Measurements from ENCODE around the gene KRTAP4-8. TPM values are rescaled to one million over a fixed set of nuclear protein-coding genes. Genes with fewer than 3 reads are reported as not detected.
"Not testable (repeated sequence)": the region's sequence is repeated elsewhere in the genome, so short reads cannot be mapped to it uniquely, and the experiment has no call there.

KRTAP4-8 gene
- polyA plus RNA-seq, 1 of the 3 experiments (the other 2 are of a cell fraction): not detected

DNA sequence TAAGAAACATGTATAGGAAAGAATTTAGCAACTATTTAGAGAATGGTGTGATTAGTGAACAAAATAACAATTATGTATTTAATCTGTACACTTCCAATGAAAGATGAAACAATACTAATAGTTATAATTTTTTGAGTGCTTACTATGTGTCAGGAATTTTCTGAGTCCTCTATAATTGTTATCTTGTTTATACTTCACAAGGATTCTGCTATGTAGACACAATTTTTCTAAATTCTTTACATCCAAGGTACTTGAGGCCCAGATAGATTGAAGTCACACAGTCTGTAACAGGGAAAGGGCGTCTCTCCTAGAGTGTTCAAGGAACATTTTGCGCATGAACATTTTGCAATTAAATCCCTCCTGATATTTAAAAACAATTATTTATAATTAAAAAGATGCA lies 27.1 kb upstream of the KRTAP4-8 start:
- no peaks in the 10 kb centered on the region for H3K79me2 ChIP-seq (ENCODE audit: insufficient read depth)
- no peak for DNase-seq
- H4K20me1 ChIP-seq (ENCODE audit: insufficient read depth): no peaks in the 10 kb centered on the region
- TF ChIP-seq FOXJ3 (CRISPR knock-in tag; IDR thresholded peaks at IDR 0.05): no peak
- TF ChIP-seq USF1 (IDR thresholded peaks at IDR 0.05; ENCODE audit: borderline replicate concordance, low read depth): no peak
- TF ChIP-seq MEF2A (IDR thresholded peaks at IDR 0.05; ENCODE audit: borderline replicate concordance, low read depth): no peak
- TF ChIP-seq, protein P1, sequence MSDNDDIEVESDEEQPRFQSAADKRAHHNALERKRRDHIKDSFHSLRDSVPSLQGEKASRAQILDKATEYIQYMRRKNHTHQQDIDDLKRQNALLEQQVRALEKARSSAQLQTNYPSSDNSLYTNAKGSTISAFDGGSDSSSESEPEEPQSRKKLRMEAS (IDR thresholded peaks at IDR 0.05; ENCODE audit: low read depth): no peak
- no peak for TF ChIP-seq ZBTB33 (IDR thresholded peaks at IDR 0.05; ENCODE audit: borderline replicate concordance, low read depth)
- no peak for TF ChIP-seq TEAD4 (IDR thresholded peaks at IDR 0.05; ENCODE audit: borderline replicate concordance, insufficient read depth)
- TF ChIP-seq GABPA (IDR thresholded peaks at IDR 0.05; ENCODE audit: low read depth): no peak
- no peak for TF ChIP-seq RCOR1 (IDR thresholded peaks at IDR 0.05; ENCODE audit: low read length)
- no peak for TF ChIP-seq NRF1 (IDR thresholded peaks at IDR 0.05; ENCODE audit: low read depth, low read length)
- H3F3A ChIP-seq (replicated peaks; ENCODE audit: insufficient read depth): no peaks in the 10 kb centered on the region
- H3K4me3 ChIP-seq (ENCODE audit: low read depth in 2 of 2, low read length in 1 of 2): no peak overlapping the region
- CTCF ChIA-PET: no interaction called here
- no peak overlapping the region for H3K4me2 ChIP-seq
- H3K9me3 ChIP-seq: no peaks in the 10 kb centered on the region
- no peaks in the 10 kb centered on the region for H3K27me3 ChIP-seq (ENCODE audit: insufficient read depth)
- no peaks in the 10 kb centered on the region for H3K9me2 ChIP-seq
- 40% methylated on average over 2 of the region's 2 CpGs for WGBS (ENCODE audit: low lambda C conversion rate)
- H3K4me1 ChIP-seq (ENCODE audit: control insufficient read depth in 1 of 2, insufficient read depth in 2 of 2, low read depth in 1 of 2, low read length in 1 of 2): no peaks in the 10 kb centered on the region
- no peak overlapping the region for H2AFZ ChIP-seq (ENCODE audit: low read depth)
- no peak overlapping the region for H3K9ac ChIP-seq
- no peak overlapping the region for H3K27ac ChIP-seq (ENCODE audit: low read depth in 2 of 2, low read length in 1 of 2)
- POLR2A ChIA-PET: no interaction called here
- no peaks in the 10 kb centered on the region for H3K36me3 ChIP-seq (replicated peaks in 1 of 2; ENCODE audit: control insufficient read depth in 1 of 2, insufficient read depth in 2 of 2, low read length in 1 of 2)

DNA sequence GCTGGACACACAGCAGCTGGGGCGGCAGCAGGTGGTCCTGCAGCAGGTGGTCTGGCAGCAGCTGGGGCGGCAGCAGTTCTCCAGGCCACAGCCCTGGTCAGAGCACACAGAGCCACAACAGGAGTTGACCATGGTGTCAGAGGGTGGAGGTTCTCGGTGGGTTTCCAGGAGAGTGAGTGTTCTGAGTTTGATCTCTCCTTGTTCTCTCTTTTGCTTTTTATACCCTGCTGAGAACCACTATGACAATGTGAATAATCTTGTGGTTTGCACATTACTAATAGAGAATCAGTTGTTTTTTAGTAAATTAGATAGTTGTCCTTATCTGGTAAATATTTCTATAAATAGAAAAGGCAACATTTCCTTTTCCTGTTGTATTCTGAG lies 26.0 kb upstream of the KRTAP4-8 start, which contains the start of gene KRTAP4-12:
KRTAP4-12 (minus strand) TSS at position 192 of the 381 bp plus-strand sequence; CDS start at position 132, 60 bp downstream.
- H2AFZ ChIP-seq (ENCODE audit: low read depth); H3K79me2 ChIP-seq (ENCODE audit: insufficient read depth); DNase-seq; H4K20me1 ChIP-seq (ENCODE audit: insufficient read depth); H3K9me2 ChIP-seq; H3K36me3 ChIP-seq (replicated peaks in 1 of 2; ENCODE audit: control insufficient read depth in 1 of 2, insufficient read depth in 2 of 2, low read length in 1 of 2); H3K4me3 ChIP-seq (ENCODE audit: low read depth in 2 of 2, low read length in 1 of 2); H3F3A ChIP-seq (replicated peaks; ENCODE audit: insufficient read depth); H3K9me3 ChIP-seq; POLR2A ChIA-PET; H3K27me3 ChIP-seq (ENCODE audit: insufficient read depth); H3K4me2 ChIP-seq; H3K4me1 ChIP-seq (ENCODE audit: control insufficient read depth in 1 of 2, insufficient read depth in 2 of 2, low read depth in 1 of 2, low read length in 1 of 2); H3K9ac ChIP-seq; H3K27ac ChIP-seq (ENCODE audit: low read depth in 2 of 2, low read length in 1 of 2): not testable (repeated sequence)
- WGBS (ENCODE audit: low lambda C conversion rate): no CpG with 5 or more reads among the region's 3 CpGs
- CTCF ChIA-PET: interaction anchor here (1.0 kb wide), 1 partner anchor 425 kb away, joined by 4 read pairs; no protein-coding TSS in a partner anchor

GRCh38 chr17:41123292-41123990 lies 25.5 kb upstream of the KRTAP4-8 start:
- H3K4me3 ChIP-seq (ENCODE audit: low read depth in 2 of 2, low read length in 1 of 2); H3K4me1 ChIP-seq (ENCODE audit: control insufficient read depth in 1 of 2, insufficient read depth in 2 of 2, low read depth in 1 of 2, low read length in 1 of 2); H3F3A ChIP-seq (replicated peaks; ENCODE audit: insufficient read depth); H3K27me3 ChIP-seq (ENCODE audit: insufficient read depth); H3K9me3 ChIP-seq; POLR2A ChIA-PET; H4K20me1 ChIP-seq (ENCODE audit: insufficient read depth); H3K9me2 ChIP-seq; H3K9ac ChIP-seq; H2AFZ ChIP-seq (ENCODE audit: low read depth); H3K36me3 ChIP-seq (replicated peaks in 1 of 2; ENCODE audit: control insufficient read depth in 1 of 2, insufficient read depth in 2 of 2, low read length in 1 of 2); H3K79me2 ChIP-seq (ENCODE audit: insufficient read depth); H3K4me2 ChIP-seq; DNase-seq; H3K27ac ChIP-seq (ENCODE audit: low read depth in 2 of 2, low read length in 1 of 2): not testable (repeated sequence)
- WGBS (ENCODE audit: low lambda C conversion rate): 22% methylated on average over 8 of the region's 12 CpGs
- CTCF ChIA-PET: interaction anchor here (1.0 kb wide), 1 partner anchor 426 kb away, joined by 4 read pairs; no protein-coding TSS in a partner anchor

Measured in SK-N-SH (cell line).